MM.1S (cell line): Measurements from ENCODE around the gene PTGIR.

ENCODE experiments used
- DNase-seq: peaks from one replicate; pipeline ENCODE4 v3.0.0-alpha.2; 2015
- H2AFZ ChIP-seq: fragments of 300-600 bp; sonication (generic); 2 replicates; pipeline ENCODE4 v1.6.0; 2016; ENCODE audit warnings: antibody characterized with exemption, low read length
- H3F3A ChIP-seq: fragments of 300-600 bp; sonication (generic); 2 replicates; pipeline ENCODE4 v1.6.1; 2016; ENCODE audit warnings: mild to moderate bottlenecking, antibody characterized with exemption, low read length, moderate library complexity, mixed read lengths; ENCODE audit not compliant: insufficient read depth
- H3K27ac ChIP-seq: fragments of 300-600 bp; sonication (generic); 2 replicates; pipeline ENCODE4 v1.5.1; 2016; ENCODE audit warnings: mild to moderate bottlenecking, low read length
- H3K27me3 ChIP-seq: fragments of 300-600 bp; sonication (generic); replicated peaks from 2 replicates; pipeline ENCODE4 v1.6.0; 2016; ENCODE audit warnings: low read length; ENCODE audit not compliant: insufficient read depth
- H3K36me3 ChIP-seq: fragments of 300-600 bp; sonication (generic); replicated peaks from 2 replicates; pipeline ENCODE4 v1.6.1; 2016; ENCODE audit warnings: mild to moderate bottlenecking, low read length, mixed read lengths; ENCODE audit not compliant: insufficient read depth
- H3K4me1 ChIP-seq: fragments of 300-600 bp; sonication (generic); 2 replicates; pipeline ENCODE4 v1.6.1; 2016; ENCODE audit warnings: low read length, mixed read lengths
- H3K4me2 ChIP-seq: fragments of 300-600 bp; sonication (generic); 2 replicates; pipeline ENCODE4 v1.6.0; 2016; ENCODE audit warnings: low read depth, low read length
- H3K4me3 ChIP-seq: fragments of 300-600 bp; sonication (generic); 2 replicates; pipeline ENCODE4 v1.5.1; 2016; ENCODE audit warnings: low read length, mixed read lengths
- H3K79me2 ChIP-seq: fragments of 300-600 bp; sonication (generic); 2 replicates; pipeline ENCODE4 v1.6.1; 2016; ENCODE audit warnings: mixed run types, low read length, mixed read lengths
- H3K9ac ChIP-seq: fragments of 300-600 bp; sonication (generic); 2 replicates; pipeline ENCODE4 v1.6.1; 2016; ENCODE audit warnings: low read length, mixed read lengths
- H3K9me2 ChIP-seq: fragments of 300-600 bp; sonication (generic); replicated peaks from 2 replicates; pipeline ENCODE4 v1.6.1; 2016; ENCODE audit warnings: mild to moderate bottlenecking, low read length, mixed read lengths; ENCODE audit not compliant: insufficient read depth
- H3K9me3 ChIP-seq: fragments of 300-600 bp; sonication (generic); replicated peaks from 2 replicates; pipeline ENCODE4 v1.6.1; 2016; ENCODE audit warnings: mild to moderate bottlenecking, low read length, mixed read lengths; ENCODE audit not compliant: insufficient read depth
- H4K20me1 ChIP-seq: fragments of 300-600 bp; sonication (generic); 2 replicates; pipeline ENCODE4 v1.6.1; 2016; ENCODE audit warnings: mild to moderate bottlenecking, low read length, moderate library complexity, mixed read lengths; ENCODE audit not compliant: insufficient read depth
- EZH2 ChIP-seq: fragments of 300-600 bp; sonication (generic); optimal IDR thresholded peaks from 2 replicates; pipeline ENCODE3; 2017; ENCODE audit warnings: low read depth, mild to moderate bottlenecking, antibody characterized with exemption, low read length, mixed read lengths
- EZH2phosphoT487 ChIP-seq: fragments of 300-600 bp; sonication (generic); IDR thresholded peaks from 2 replicates; pipeline ENCODE4 v1.6.1; 2018; ENCODE audit warnings: antibody characterized with exemption, low read length
- TF ChIP-seq, protein P1 (sequence below): fragments of 300-600 bp; sonication (generic); IDR thresholded peaks from 2 replicates; pipeline ENCODE4 v1.5.1; 2016; ENCODE audit warnings: antibody characterized with exemption, low read length, mixed read lengths

PTGIR gene

DNA sequence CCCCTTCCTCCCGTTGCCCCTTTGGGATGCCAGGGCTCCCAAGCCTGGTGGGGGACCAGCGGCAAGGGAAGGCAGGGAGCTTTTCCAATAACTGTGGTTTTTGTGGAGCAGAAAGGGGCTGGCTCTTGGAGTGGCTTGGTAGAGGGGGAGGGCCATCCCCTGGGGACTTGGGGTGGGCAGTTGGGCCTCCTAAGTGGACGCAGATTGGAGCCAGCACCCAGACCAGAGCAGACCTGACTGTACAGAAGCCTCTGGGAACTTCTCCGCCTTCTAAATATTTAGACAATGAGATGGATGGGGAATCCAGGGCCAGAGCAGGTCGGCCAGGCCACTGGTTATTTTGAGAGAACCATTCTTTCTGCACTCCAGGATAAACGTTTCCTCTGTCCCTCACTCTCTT, 4.2 kb downstream of the PTGIR start:
- Histone ChIP-seq H3K36me3 (no peaks in the 10 kb centered on the region), H2AFZ (no peak overlapping the region), H3K4me3 (no peak overlapping the region), H3K9ac (no peak overlapping the region), H3K4me2 (no peak overlapping the region), H3K27me3 (peaks cover 91% of the 10 kb centered on the region), H3K9me2 (no peaks in the 10 kb centered on the region), H3F3A (no peaks in the 10 kb centered on the region), H3K79me2 (no peaks in the 10 kb centered on the region), H4K20me1 (peaks cover 2% of the 10 kb centered on the region; the same call in 1 of the 2 replicates), H3K9me3 (no peaks in the 10 kb centered on the region), H3K4me1 (peaks cover 9% of the 10 kb centered on the region; the same call in 1 of the 2 replicates), H3K27ac (no peak overlapping the region)
- no peak for DNase-seq
- TF ChIP-seq, protein P1, sequence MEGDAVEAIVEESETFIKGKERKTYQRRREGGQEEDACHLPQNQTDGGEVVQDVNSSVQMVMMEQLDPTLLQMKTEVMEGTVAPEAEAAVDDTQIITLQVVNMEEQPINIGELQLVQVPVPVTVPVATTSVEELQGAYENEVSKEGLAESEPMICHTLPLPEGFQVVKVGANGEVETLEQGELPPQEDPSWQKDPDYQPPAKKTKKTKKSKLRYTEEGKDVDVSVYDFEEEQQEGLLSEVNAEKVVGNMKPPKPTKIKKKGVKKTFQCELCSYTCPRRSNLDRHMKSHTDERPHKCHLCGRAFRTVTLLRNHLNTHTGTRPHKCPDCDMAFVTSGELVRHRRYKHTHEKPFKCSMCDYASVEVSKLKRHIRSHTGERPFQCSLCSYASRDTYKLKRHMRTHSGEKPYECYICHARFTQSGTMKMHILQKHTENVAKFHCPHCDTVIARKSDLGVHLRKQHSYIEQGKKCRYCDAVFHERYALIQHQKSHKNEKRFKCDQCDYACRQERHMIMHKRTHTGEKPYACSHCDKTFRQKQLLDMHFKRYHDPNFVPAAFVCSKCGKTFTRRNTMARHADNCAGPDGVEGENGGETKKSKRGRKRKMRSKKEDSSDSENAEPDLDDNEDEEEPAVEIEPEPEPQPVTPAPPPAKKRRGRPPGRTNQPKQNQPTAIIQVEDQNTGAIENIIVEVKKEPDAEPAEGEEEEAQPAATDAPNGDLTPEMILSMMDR, result no peak
- TF ChIP-seq EZH2phosphoT487 (no peak), EZH2 (no peak)

GRCh38 chr19:46620267-46620666, 4.6 kb downstream of the PTGIR start:
- Histone ChIP-seq H3K9ac (no peak overlapping the region), H3K9me2 (no peaks in the 10 kb centered on the region), H3K4me2 (no peak overlapping the region), H3K36me3 (no peaks in the 10 kb centered on the region), H3F3A (no peaks in the 10 kb centered on the region), H3K79me2 (no peaks in the 10 kb centered on the region), H3K27me3 (peaks cover 89% of the 10 kb centered on the region), H3K9me3 (no peaks in the 10 kb centered on the region), H3K27ac (no peak overlapping the region), H3K4me1 (peaks cover 9% of the 10 kb centered on the region; the same call in 1 of the 2 replicates), H4K20me1 (peaks cover 2% of the 10 kb centered on the region; the same call in 1 of the 2 replicates), H2AFZ (no peak overlapping the region), H3K4me3 (no peak overlapping the region)
- no peak for TF ChIP-seq EZH2
- TF ChIP-seq EZH2phosphoT487, result no peak
- TF ChIP-seq, protein P1, result no peak
- DNase-seq, result no peak

GRCh38 chr19:46618670-46619231, 6.1 kb downstream of the PTGIR start:
- Histone ChIP-seq H3K9ac (no peak overlapping the region), H2AFZ (no peak overlapping the region), H3K4me1 (peaks cover 9% of the 10 kb centered on the region; the same call in 1 of the 2 replicates), H3K36me3 (no peaks in the 10 kb centered on the region), H3K4me2 (no peak overlapping the region), H3K9me3 (no peaks in the 10 kb centered on the region), H3K27ac (no peak overlapping the region), H3K4me3 (no peak overlapping the region), H3K79me2 (no peaks in the 10 kb centered on the region), H3K9me2 (no peaks in the 10 kb centered on the region), H4K20me1 (peaks cover 2% of the 10 kb centered on the region; the same call in 1 of the 2 replicates), H3K27me3 (peaks cover 92% of the 10 kb centered on the region), H3F3A (no peaks in the 10 kb centered on the region)
- TF ChIP-seq, protein P1, result no peak
- TF ChIP-seq EZH2phosphoT487, result no peak
- no peak for TF ChIP-seq EZH2
- no peak for DNase-seq
